AG09309 (cell line): ENCODE measurements around the gene MAP3K2.

Source experiments
- DNase-seq: peaks from one replicate; pipeline ENCODE4 v3.0.0-alpha.2; 2010; ENCODE audit warnings: low read depth
- H3K4me3 ChIP-seq: 2 replicates; pipeline ENCODE4 v1.5.1; 2011; ENCODE audit warnings: mild to moderate bottlenecking, low read depth, low read length, moderate library complexity; ENCODE audit not compliant: control insufficient read depth
- CTCF ChIP-seq: IDR thresholded peaks from 2 replicates; pipeline ENCODE4 v1.5.1; 2011; ENCODE audit warnings: mild to moderate bottlenecking, low read depth, low read length, inconsistent platforms; ENCODE audit not compliant: insufficient read depth, control insufficient read depth; ENCODE audit errors: missing control alignments

Gene MAP3K2

DNA sequence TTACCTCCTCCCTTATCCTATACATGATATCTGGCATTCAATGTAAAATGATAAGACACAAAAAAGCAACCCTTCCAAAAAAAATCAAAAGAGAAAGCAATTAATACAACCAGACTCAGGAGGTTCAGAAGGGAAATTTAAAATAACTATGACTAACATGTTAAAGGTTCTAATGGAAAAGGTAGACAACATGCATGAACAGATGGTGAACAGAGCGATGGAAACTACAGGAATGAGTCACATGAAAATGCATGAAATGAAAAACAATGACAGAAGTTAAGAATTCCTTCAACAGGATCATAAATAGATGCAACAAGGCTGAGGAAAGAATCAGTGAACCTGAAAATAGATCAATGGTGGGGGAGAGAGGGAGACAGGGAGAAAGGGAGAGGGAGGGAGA lies 67.7 kb downstream of the MAP3K2 start:
- TF ChIP-seq CTCF: no peak
- DNase-seq: no peak

DNA sequence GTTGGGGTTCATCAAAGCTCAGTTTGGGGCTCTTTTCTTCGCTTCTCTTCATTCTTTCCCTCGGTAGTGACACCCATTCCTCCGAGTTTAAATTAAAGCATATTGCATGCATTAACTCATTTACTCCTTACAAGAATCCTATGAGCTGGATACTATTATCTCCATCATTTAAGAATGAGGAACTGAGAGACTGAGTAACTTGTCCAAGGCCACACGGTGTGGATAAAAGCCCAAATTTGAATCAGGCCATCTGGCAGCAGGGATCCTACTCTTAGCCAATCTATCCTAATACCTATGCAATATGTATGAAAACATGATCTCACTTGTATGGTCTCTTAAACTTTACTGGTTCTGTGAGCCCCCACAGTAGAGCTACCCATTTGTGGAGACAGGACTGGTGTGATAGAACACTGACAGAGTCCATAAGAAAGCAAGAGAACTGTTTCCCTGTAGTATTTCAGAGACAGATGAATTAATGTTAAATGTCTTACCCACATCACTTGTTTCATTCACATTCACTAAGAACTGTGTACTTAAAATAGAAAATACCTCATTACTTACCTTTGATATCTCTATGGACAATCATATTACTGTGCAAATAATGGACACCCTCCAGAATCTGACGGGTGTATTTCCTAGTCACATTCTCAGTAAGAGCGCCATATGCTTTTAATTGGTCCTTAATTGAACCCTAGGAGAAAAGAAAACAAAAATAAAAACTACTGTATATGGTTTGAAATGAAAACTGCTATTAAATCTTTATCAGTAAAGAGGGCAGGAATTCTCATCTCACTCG lies 73.4 kb downstream of the MAP3K2 start:
- no peak overlapping the region for H3K4me3 ChIP-seq
- TF ChIP-seq CTCF: no peak
- DNase-seq: no peak

More for the DNA sequence above, 67.7 kb downstream of the MAP3K2 start:
- H3K4me3 ChIP-seq: no peak overlapping the region

GRCh38 chr2:127313406-127313805 lies 74.4 kb downstream of the MAP3K2 start:
- no peak for TF ChIP-seq CTCF
- no peak overlapping the region for H3K4me3 ChIP-seq
- DNase-seq: no peak

GRCh38 chr2:127310980-127311379 lies 76.8 kb downstream of the MAP3K2 start:
- DNase-seq: no peak
- no peak for TF ChIP-seq CTCF
- no peak overlapping the region for H3K4me3 ChIP-seq

DNA sequence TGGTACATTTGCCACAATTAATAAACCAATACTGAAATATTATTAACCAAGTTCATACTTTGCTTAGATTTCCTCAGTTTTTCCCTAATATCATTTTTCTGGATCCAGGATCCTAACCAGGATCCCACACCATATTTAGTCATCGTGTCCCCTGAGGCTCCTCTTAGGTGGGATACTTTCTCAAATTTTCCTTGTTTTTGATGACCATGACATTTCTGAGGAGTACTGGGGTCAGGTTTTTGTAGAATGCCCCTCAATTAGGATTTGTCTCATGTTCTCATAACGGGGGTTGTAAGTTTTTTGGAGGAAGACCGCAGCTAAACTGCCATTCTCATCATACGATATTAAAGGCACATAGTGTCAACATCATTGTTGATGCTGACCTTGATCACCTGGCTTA lies 78.3 kb downstream of the MAP3K2 start:
- no peak overlapping the region for H3K4me3 ChIP-seq
- TF ChIP-seq CTCF: no peak
- DNase-seq: no peak

- no peak for DNase-seq
- no peak overlapping the region for H3K4me3 ChIP-seq
- no peak for TF ChIP-seq CTCF
Measured at GRCh38 chr2:127308586-127309138, 79.1 kb downstream of the MAP3K2 start.
